K562 (cell line): Measurements from ENCODE around the gene TTC24. TPM values are rescaled to one million over a fixed set of nuclear protein-coding genes. Genes with fewer than 3 reads are reported as not detected.

Experiments used
- ATAC-seq: fragments of 200-7000 bp; cut with Tn5 transposase; 3 replicates; pipeline ENCODE4 v1.9.1; 2020; ENCODE audit warnings: moderate library complexity
- BruUV-seq: library from RNA; stranded (reverse); fragments of 400-500 nt; replicated peaks from 2 replicates; lab custom pipeline; 2021; lab: Mats Ljungman, UMichigan
- CTCF ChIA-PET: fragments of 300-600 bp; formaldehyde crosslinking; extraction: SDS; loops from one replicate; lab custom pipeline; 2021; ENCODE audit warnings: low intra/inter-chr PET ratio; lab: Yijun Ruan, JAX
- POLR2A ChIA-PET: fragments of 300-600, 350-650 bp; sonication (Branson Sonifier 250); formaldehyde crosslinking; extraction: SDS; loops from one replicate; lab custom pipeline; 2021; ENCODE audit warnings: antibody characterized with exemption, inconsistent platforms; lab: Yijun Ruan, JAX
- DNase-seq, 4 experiments: peaks; one replicate each; pipeline versions ENCODE4 v3.0.0 to v3.0.0-alpha.2; 2011 to 2018; ENCODE audit warnings: low spot score in 3 of 4, mixed read lengths in 3 of 4; ENCODE audit errors: extremely low read depth in 1 of 4
- FAIRE-seq: peaks from 2 replicates; lab custom pipeline; 2011; peaks lifted over from hg19 to GRCh38; lab: Jason Lieb, UNC
- H2AFZ ChIP-seq: 2 replicates; pipeline ENCODE4 v1.6.0; 2011; ENCODE audit warnings: low read depth, low read length, control low read depth, inconsistent platforms
- H3K27ac ChIP-seq: fragments of 200-600 bp; 3 replicates; pipeline ENCODE4 v1.8.0; 2011; ENCODE audit warnings: low read depth, mild to moderate bottlenecking, control low read depth, inconsistent platforms, low read length, moderate library complexity, mixed read lengths; ENCODE audit errors: extremely low read depth
- H3K27me3 ChIP-seq, 2 experiments: fragments of 300-600 bp in 1 of 2; 2 replicates in 1 of 2; 3 replicates in 1 of 2; pipeline versions ENCODE4 v1.6.0 to v1.8.0; 2011; ENCODE audit warnings: inconsistent platforms in 2 of 2, low read length in 2 of 2, mild to moderate bottlenecking in 1 of 2, mixed read lengths in 1 of 2, moderate library complexity in 1 of 2; ENCODE audit not compliant: control insufficient read depth in 2 of 2, insufficient read depth in 2 of 2
- H3K36me3 ChIP-seq: fragments of 300-600 bp; 3 replicates; pipeline ENCODE4 v1.8.0; 2011; ENCODE audit warnings: mild to moderate bottlenecking, low read length, inconsistent platforms; ENCODE audit not compliant: control insufficient read depth, insufficient read depth
- H3K4me1 ChIP-seq, 2 experiments: fragments of 200-600 bp in 1 of 2; replicated peaks in 1 of 2; 2 replicates in 1 of 2; 3 replicates in 1 of 2; pipeline versions ENCODE4 v1.5.1 to v1.8.0; 2011; ENCODE audit warnings: inconsistent platforms in 2 of 2, low read length in 2 of 2, mild to moderate bottlenecking in 1 of 2, mixed read lengths in 1 of 2, moderate library complexity in 1 of 2; ENCODE audit not compliant: control insufficient read depth in 2 of 2, insufficient read depth in 2 of 2
- H3K4me2 ChIP-seq: 2 replicates; pipeline ENCODE4 v1.6.1; 2011; ENCODE audit warnings: low read length, control low read depth, inconsistent platforms, mixed read lengths; ENCODE audit not compliant: insufficient read depth
- H3K4me3 ChIP-seq: fragments of 200-600 bp; sonication (generic), shearing (Covaris generic); 2 replicates; pipeline ENCODE4 v1.5.1; 2016; ENCODE audit warnings: control low read depth, inconsistent platforms
- H3K79me2 ChIP-seq: fragments of 200-600 bp; 3 replicates; pipeline ENCODE4 v1.8.0; 2011; ENCODE audit warnings: low read length, inconsistent platforms; ENCODE audit not compliant: control insufficient read depth, insufficient read depth
- H3K9ac ChIP-seq, 2 experiments: 2 replicates each; pipeline versions ENCODE4 v1.6.0 to v1.6.1; 2011; ENCODE audit warnings: low read depth in 2 of 2, low read length in 2 of 2, control low read depth in 1 of 2, inconsistent platforms in 1 of 2, mild to moderate bottlenecking in 1 of 2, mixed read lengths in 1 of 2; ENCODE audit not compliant: insufficient read depth in 1 of 2
- H3K9me1 ChIP-seq: one replicate; pipeline ENCODE4 v1.6.0; 2011; ENCODE audit warnings: inconsistent platforms, mild to moderate bottlenecking, low read length, moderate library complexity; ENCODE audit not compliant: control insufficient read depth, insufficient read depth
- H3K9me3 ChIP-seq: replicated peaks from 2 replicates; pipeline ENCODE4 v1.5.1; 2011; ENCODE audit warnings: low read depth, low read length, inconsistent platforms; ENCODE audit not compliant: control insufficient read depth, insufficient read depth
- H4K20me1 ChIP-seq: replicated peaks from 2 replicates; pipeline ENCODE4 v1.6.1; 2011; ENCODE audit warnings: low read length, inconsistent platforms, mixed read lengths; ENCODE audit not compliant: control insufficient read depth, insufficient read depth
- CBX8 ChIP-seq: fragments of 200-600 bp; sonication (generic); IDR thresholded peaks from 2 replicates; pipeline ENCODE4 v1.6.1; 2012; ENCODE audit warnings: borderline replicate concordance, mixed run types, low read depth, mild to moderate bottlenecking, moderate library complexity, mixed read lengths, low read length, control low read depth, inconsistent platforms; ENCODE audit not compliant: poor library complexity, severe bottlenecking; ENCODE audit errors: extremely low read depth
- DDX20 ChIP-seq: fragments of 450-650 bp; IDR thresholded peaks from 2 replicates; pipeline ENCODE4 v1.6.1; 2016; ENCODE audit warnings: missing genetic modification characterization, low read depth, mild to moderate bottlenecking, missing compliant biosample characterization, moderate library complexity
- ELF4 ChIP-seq: fragments of 450-650 bp; formaldehyde crosslinking; IDR thresholded peaks from 2 replicates; pipeline ENCODE4 v1.4.0; 2022; ENCODE audit warnings: missing genetic modification characterization
- FOXO4 ChIP-seq: fragments of 450-650 bp; formaldehyde crosslinking; IDR thresholded peaks from 2 replicates; pipeline ENCODE4 v1.4.0; 2020; ENCODE audit warnings: mild to moderate bottlenecking, moderate library complexity
- POLR2AphosphoS5 ChIP-seq: IDR thresholded peaks from 2 replicates; pipeline ENCODE4 v1.6.1; 2011; ENCODE audit warnings: mild to moderate bottlenecking, low read depth, low read length, moderate library complexity; ENCODE audit not compliant: control insufficient read depth, insufficient read depth
- POLR3G ChIP-seq: IDR thresholded peaks from 2 replicates; pipeline ENCODE4 v1.6.1; 2011; ENCODE audit not compliant: insufficient read length, insufficient replicate concordance; ENCODE audit errors: extremely low read depth
- RHOXF2B ChIP-seq: fragments of 250-450 bp; sonication (Bioruptor Pico); conservative IDR thresholded peaks from 2 replicates; pipeline ENCODE4 v1.5.1; 2021
- TAF1 ChIP-seq: IDR thresholded peaks from 2 replicates; pipeline ENCODE4 v1.6.1; 2011; ENCODE audit warnings: mild to moderate bottlenecking, low read length, moderate library complexity; ENCODE audit not compliant: insufficient read depth, control insufficient read depth, severe bottlenecking; ENCODE audit errors: extremely low read depth
- TBL1XR1 ChIP-seq, 2 experiments: IDR thresholded peaks; 2 replicates each; pipeline ENCODE4 v1.6.1; 2012; ENCODE audit warnings: improper control_type of control experiment in 2 of 2, low read length in 2 of 2, mild to moderate bottlenecking in 1 of 2
- U2AF2 ChIP-seq: fragments of 200-400 bp; formaldehyde crosslinking; optimal IDR thresholded peaks from 2 replicates; pipeline ENCODE3; 2017; ENCODE audit warnings: low read depth, mild to moderate bottlenecking, low read length
- ZC3H4 ChIP-seq: sonication (generic); formaldehyde crosslinking; IDR thresholded peaks from 2 replicates; pipeline ENCODE4 v1.9.0; 2021; ENCODE audit warnings: missing genetic modification reagents, borderline replicate concordance
- WGBS: fragments of 100-300 bp; shearing (Covaris generic); methylation state at CpG from one replicate; pipeline ENCODE4 v1.1.6; 2016; ENCODE audit warnings: low coverage, mixed read lengths; ENCODE audit not compliant: insufficient coverage; ENCODE audit errors: missing lambda C conversion rate; 5-methylcytosine and 5-hydroxymethylcytosine counted together
- in situ Hi-C: fragments of 300-500 bp; cut with MboI; formaldehyde crosslinking; loops from 4 replicates; pipeline ENCODE4 v1.15.0; 2018; ENCODE audit warnings: inconsistent platforms, mixed read lengths
- intact Hi-C: fragments of 100-400 bp; cut with micrococcal nuclease; formaldehyde crosslinking; loops from 2 replicates; pipeline ENCODE4 v1.14.2; 2022
- polyA plus RNA-seq, 8 experiments: library from polyadenylated mRNA; depleted of rRNA in 4 of 8; stranded (reverse) in 5 of 8; unstranded in 3 of 8; fragments of >200 nt; fragmentation: Nextera tagmentation in 2 of 8; fragmentation: Illumina TruSeq in 1 of 8; extraction: Ambion mirVana in 2 of 8; extraction: Trizol in 1 of 8; gene quantifications; 2 replicates each; pipeline versions ENCODE4 v1.2.1 to v1.2.3, GENCODE V29; 2011 to 2014; ENCODE audit warnings: inconsistent platforms in 1 of 8, missing spikeins in 1 of 8
- total RNA-seq, 7 experiments: library from RNA; depleted of rRNA in 6 of 7; stranded (reverse); fragments of >200 nt in 6 of 7; fragmentation: Illumina TruSeq in 2 of 7; extraction: Trizol in 2 of 7; gene quantifications; 2 replicates each; pipeline versions ENCODE4 v1.2.1 to v1.2.3, GENCODE V29; 2011 to 2021; ENCODE audit warnings: low replicate concordance in 1 of 7

Gene TTC24
- total and polyA plus RNA-seq, 9 of the 15 experiments (the other 6 are each of a cell fraction or from before 2014, with no cell fraction given) = not detected

GRCh38 chr1:156556354-156556753, 23.2 kb upstream of the TTC24 start:
- Histone ChIP-seq H3K79me2 (no peaks in the 10 kb centered on the region), H3K4me2 (no peak overlapping the region), H3K27ac (no peak overlapping the region), H4K20me1 (no peaks in the 10 kb centered on the region), H3K4me1 (peaks cover 0 to 2% of the 10 kb centered on the region in 2 experiments; a peak in 1 of 5 replicates), H3K9ac (no peak overlapping the region), H2AFZ (no peak overlapping the region), H3K9me1 (no peaks in the 10 kb centered on the region), H3K9me3 (no peaks in the 10 kb centered on the region), H3K4me3 (no peak overlapping the region), H3K36me3 (peaks cover 46% of the 10 kb centered on the region; the same call in 2 of the 3 replicates), H3K27me3 (no peaks in the 10 kb centered on the region)
- no peak for FAIRE-seq
- 73% methylated on average over 9 of the region's 9 CpGs for WGBS
- TF ChIP-seq CBX8 = no peak
- no peak for TF ChIP-seq U2AF2
- TF ChIP-seq DDX20 (tag) = no peak
- TF ChIP-seq ZC3H4 (CRISPR knock-in tag) = no peak
- no peak for TF ChIP-seq POLR3G
- no peak for TF ChIP-seq TBL1XR1 (IDR thresholded peaks at IDR 0.05; ENCODE audit: low read length in 2 of 2)
- TF ChIP-seq TAF1 = no peak
- no peak for TF ChIP-seq ELF4
- TF ChIP-seq FOXO4 (CRISPR knock-in tag) = no peak
- no peak for TF ChIP-seq POLR2AphosphoS5
- no peak for TF ChIP-seq RHOXF2B (CRISPR knock-in tag)
- no peak for ATAC-seq
- CTCF ChIA-PET = no interaction called here
- POLR2A ChIA-PET = interaction anchor here (0.6 kb wide), 1 partner anchor 172 kb away, joined by 3 read pairs; the partner anchor contains the start of gene ISG20L2
- DNase-seq = no peak
- intact Hi-C loops (no loop called here), in situ Hi-C loops (no loop called here)
- BruUV-seq = no TSS peak
